Activated CD8-positive, alpha-beta memory T cell treated with anti-CD3 and anti-CD28 coated beads, Interleukin-2, amount 10 ng/mL, durations not matched to agents 7 days and 5 days (primary cell): ENCODE results near the gene SECTM1. TPM values are rescaled to one million over a fixed set of nuclear protein-coding genes. Genes with fewer than 3 reads are reported as not detected.
"Not testable (repeated sequence)": the region's sequence is repeated elsewhere in the genome, so short reads cannot be mapped to it uniquely, and the experiment has no call there.

Source experiments
- ATAC-seq: fragments of 150-1000 bp; cut with Tn5 transposase; one replicate; pipeline ENCODE4 v1.10.0; 2021; ENCODE audit warnings: moderate library complexity
- CTCF ChIA-PET: fragments of 350-600 bp; sonication (Branson Sonifier 250); formaldehyde crosslinking; loops from one replicate; lab custom pipeline; 2021; ENCODE audit warnings: antibody characterized with exemption; lab: Charles Lee
- DNase-seq: peaks from one replicate; pipeline ENCODE4 v3.0.0-alpha.2; 2020
- H3K27ac Mint-ChIP-seq: one replicate; pipeline ENCODE4 v1.8.0; 2021; ENCODE audit warnings: mild to moderate bottlenecking, mixed read lengths
- H3K27me3 Mint-ChIP-seq: one replicate; pipeline ENCODE4 v1.8.0; 2021; ENCODE audit warnings: mixed read lengths
- H3K36me3 Mint-ChIP-seq: one replicate; pipeline ENCODE4 v1.8.0; 2021; ENCODE audit warnings: mild to moderate bottlenecking, mixed read lengths
- H3K4me1 Mint-ChIP-seq: one replicate; pipeline ENCODE4 v1.8.0; 2021; ENCODE audit warnings: mixed read lengths
- H3K4me3 Mint-ChIP-seq: one replicate; pipeline ENCODE4 v1.8.0; 2021; ENCODE audit warnings: mild to moderate bottlenecking, moderate library complexity, mixed read lengths
- H3K9me3 Mint-ChIP-seq: one replicate; pipeline ENCODE4 v1.8.0; 2022; ENCODE audit warnings: low read depth, mixed read lengths
- total RNA-seq, 2 experiments: library from RNA; stranded (reverse); gene quantifications; one replicate each; pipeline ENCODE4 v1.2.3, GENCODE V29; 2021

Gene SECTM1
- total RNA-seq, 2 experiments from 2014 or later = 0.68 to 2.7 TPM

- H3K9me3 Mint-ChIP-seq = no peaks in the 10 kb centered on the region
- no peak for DNase-seq
- H3K4me1 Mint-ChIP-seq = peaks cover 11% of the 10 kb centered on the region
- H3K36me3 Mint-ChIP-seq = no peaks in the 10 kb centered on the region
- H3K4me3 Mint-ChIP-seq = no peak overlapping the region
- no peak for ATAC-seq
- CTCF ChIA-PET = no interaction called here
- no peak overlapping the region for H3K27ac Mint-ChIP-seq
- peaks cover 51% of the 10 kb centered on the region for H3K27me3 Mint-ChIP-seq
Measured at GRCh38 chr17:82373731-82374625, 40.4 kb upstream of the SECTM1 start.

- ATAC-seq, H3K4me3 Mint-ChIP-seq, H3K27ac Mint-ChIP-seq, H3K9me3 Mint-ChIP-seq, H3K36me3 Mint-ChIP-seq, DNase-seq: not testable (repeated sequence)
- Mint-ChIP-seq H3K27me3 (peaks cover 53% of the 10 kb centered on the region), H3K4me1 (peaks cover 11% of the 10 kb centered on the region)
- CTCF ChIA-PET = interaction anchor here (0.8 kb wide), 1 partner anchor 345 kb away, joined by 4 read pairs; no protein-coding TSS in a partner anchor
Measured at GRCh38 chr17:82373072-82373452, 39.5 kb upstream of the SECTM1 start.

- no peak for ATAC-seq
- Mint-ChIP-seq H3K9me3 (no peaks in the 10 kb centered on the region), H3K27ac (no peak overlapping the region), H3K4me3 (no peak overlapping the region), H3K4me1 (peaks cover 11% of the 10 kb centered on the region), H3K27me3 (peaks cover 59% of the 10 kb centered on the region), H3K36me3 (no peaks in the 10 kb centered on the region)
- CTCF ChIA-PET = interaction anchor here (0.8 kb wide), 1 partner anchor 345 kb away, joined by 4 read pairs; no protein-coding TSS in a partner anchor
- no peak for DNase-seq
Measured at GRCh38 chr17:82372249-82373071, 38.9 kb upstream of the SECTM1 start.

GRCh38 chr17:82371333-82372248, 38.0 kb upstream of the SECTM1 start, which contains the start of gene UTS2R:
UTS2R (plus strand) TSS chr17:82371765; CDS start chr17:82374325, 2,560 bp downstream.
- Mint-ChIP-seq H3K27ac (no peak within 1 kb of the TSS), H3K27me3 (peaks cover 64% of the 10 kb centered on the region), H3K9me3 (no peaks in the 10 kb centered on the region), H3K36me3 (no peaks in the 10 kb centered on the region), H3K4me1 (peaks cover 11% of the 10 kb centered on the region), H3K4me3 (peak within 1 kb of the TSS; percentile 54)
- CTCF ChIA-PET = interaction anchor here (1.1 to 2.1 kb wide), 5 partner anchors 21 to 74 kb away, joined by 3 to 8 read pairs (median 3); no protein-coding TSS in a partner anchor
- DNase-seq = no peak
- no peak for ATAC-seq

GRCh38 chr17:82370471-82371332, 37.1 kb upstream of the SECTM1 start:
- ATAC-seq (peak; percentile 48), DNase-seq (no peak)
- peaks cover 61% of the 10 kb centered on the region for H3K27me3 Mint-ChIP-seq
- H3K9me3 Mint-ChIP-seq = no peaks in the 10 kb centered on the region
- no peaks in the 10 kb centered on the region for H3K36me3 Mint-ChIP-seq
- H3K27ac Mint-ChIP-seq = no peak overlapping the region
- H3K4me3 Mint-ChIP-seq = peak overlapping the region; percentile 54
- H3K4me1 Mint-ChIP-seq = peaks cover 11% of the 10 kb centered on the region
- CTCF ChIA-PET = interaction anchor here (0.5 to 2.1 kb wide), 9 partner anchors 21 to 183 kb away, joined by 3 to 8 read pairs (median 3); no protein-coding TSS in a partner anchor

- Mint-ChIP-seq H3K27ac (no peak overlapping the region), H3K36me3 (no peaks in the 10 kb centered on the region), H3K27me3 (peaks cover 58% of the 10 kb centered on the region), H3K9me3 (no peaks in the 10 kb centered on the region), H3K4me3 (no peak overlapping the region), H3K4me1 (peaks cover 11% of the 10 kb centered on the region)
- CTCF ChIA-PET = interaction anchor here (1.2 to 2.1 kb wide), 2 partner anchors 19 to 184 kb away, joined by 3 to 8 read pairs; no protein-coding TSS in a partner anchor
- DNase-seq = no peak
- no peak for ATAC-seq
Measured at GRCh38 chr17:82369211-82369610, 35.6 kb upstream of the SECTM1 start.

- Mint-ChIP-seq H3K4me1 (peaks cover 10% of the 10 kb centered on the region), H3K4me3 (no peak overlapping the region), H3K27me3 (peaks cover 50% of the 10 kb centered on the region), H3K9me3 (no peaks in the 10 kb centered on the region), H3K36me3 (no peaks in the 10 kb centered on the region), H3K27ac (no peak overlapping the region)
- DNase-seq = no peak
- CTCF ChIA-PET = interaction anchor here (1.0 kb wide), 1 partner anchor 37 kb away, joined by 4 read pairs; no protein-coding TSS in a partner anchor
- no peak for ATAC-seq
Measured at GRCh38 chr17:82367724-82368524, 34.4 kb upstream of the SECTM1 start.

- H3K9me3 Mint-ChIP-seq = no peaks in the 10 kb centered on the region
- no peak overlapping the region for H3K4me3 Mint-ChIP-seq
- no peaks in the 10 kb centered on the region for H3K36me3 Mint-ChIP-seq
- CTCF ChIA-PET = interaction anchor here (0.7 to 2.0 kb wide), 4 partner anchors 14 to 228 kb away, joined by 3 to 7 read pairs (median 4); no protein-coding TSS in a partner anchor
- peaks cover 42% of the 10 kb centered on the region for H3K27me3 Mint-ChIP-seq
- H3K27ac Mint-ChIP-seq = no peak overlapping the region
- ATAC-seq (no peak), DNase-seq (no peak)
- peaks cover 10% of the 10 kb centered on the region for H3K4me1 Mint-ChIP-seq
Measured at GRCh38 chr17:82366749-82367148, 33.2 kb upstream of the SECTM1 start.

- H3K27ac Mint-ChIP-seq = no peak overlapping the region
- CTCF ChIA-PET = interaction anchor here (2.0 kb wide), 1 partner anchor 13 kb away, joined by 7 read pairs; no protein-coding TSS in a partner anchor
- H3K4me1 Mint-ChIP-seq = peaks cover 4% of the 10 kb centered on the region
- peaks cover 36% of the 10 kb centered on the region for H3K27me3 Mint-ChIP-seq
- ATAC-seq (no peak), DNase-seq (no peak)
- no peaks in the 10 kb centered on the region for H3K9me3 Mint-ChIP-seq
- no peaks in the 10 kb centered on the region for H3K36me3 Mint-ChIP-seq
- no peak overlapping the region for H3K4me3 Mint-ChIP-seq
Measured at GRCh38 chr17:82365606-82366295, 32.2 kb upstream of the SECTM1 start.

GRCh38 chr17:82361885-82362633, 28.5 kb upstream of the SECTM1 start:
- no peaks in the 10 kb centered on the region for H3K36me3 Mint-ChIP-seq
- H3K4me3 Mint-ChIP-seq = no peak overlapping the region
- peaks cover 7% of the 10 kb centered on the region for H3K4me1 Mint-ChIP-seq
- DNase-seq (no peak), ATAC-seq (peak; percentile 9)
- CTCF ChIA-PET = interaction anchor here (1.3 kb wide), 1 partner anchor 9 kb away, joined by 4 read pairs; no protein-coding TSS in a partner anchor
- H3K9me3 Mint-ChIP-seq = no peaks in the 10 kb centered on the region
- no peak overlapping the region for H3K27ac Mint-ChIP-seq
- peaks cover 18% of the 10 kb centered on the region for H3K27me3 Mint-ChIP-seq
